GM12872 (cell line): ENCODE results near the gene MAN1B1.

Source experiments
- CTCF ChIP-seq: IDR thresholded peaks from 3 replicates; pipeline ENCODE4 v1.5.1; 2011; ENCODE audit warnings: low read depth, mild to moderate bottlenecking, low read length, moderate library complexity; ENCODE audit not compliant: insufficient read depth

Gene MAN1B1

GRCh38 chr9:137063311-137064026, 23.3 kb upstream of the MAN1B1 start:
- no peak for TF ChIP-seq CTCF

GRCh38 chr9:137064027-137064879, 22.5 kb upstream of the MAN1B1 start:
- peak; percentile 91 for TF ChIP-seq CTCF

GRCh38 chr9:137064880-137065164, 22.0 kb upstream of the MAN1B1 start:
- TF ChIP-seq CTCF: no peak

GRCh38 chr9:137065336-137065967, 21.3 kb upstream of the MAN1B1 start:
- no peak for TF ChIP-seq CTCF

GRCh38 chr9:137066096-137066861, 20.5 kb upstream of the MAN1B1 start:
- no peak for TF ChIP-seq CTCF

GRCh38 chr9:137067860-137068538, 18.8 kb upstream of the MAN1B1 start:
- TF ChIP-seq CTCF: peak; percentile 84
